Spleen (tissue), 11 donors: ENCODE results near the gene NACC1. TPM values are rescaled to one million over a fixed set of nuclear protein-coding genes. Genes with fewer than 3 reads are reported as not detected.

Experiments
- DNase-seq: peaks from one replicate; pipeline ENCODE4 v3.0.0-alpha.2; 2020
- H3K27ac ChIP-seq, 8 donors: fragments of 200-600 bp; sonication (generic) in 7 of 8; 1 replicate in 4 of 8; 2 replicates in 4 of 8; pipeline versions ENCODE4 v1.5.0 to v1.8.0; 2016 to 2021; ENCODE audit warnings: inconsistent platforms in 4 of 8, mild to moderate bottlenecking in 4 of 8, moderate library complexity in 1 of 8
- H3K27me3 ChIP-seq, 7 donors: fragments of 200-600 bp; sonication (generic) in 6 of 7; replicated peaks in 1 of 7; 1 replicate in 4 of 7; 2 replicates in 3 of 7; pipeline versions ENCODE4 v1.5.0 to v1.8.0; 2016 to 2021; ENCODE audit warnings: inconsistent platforms in 3 of 7, mild to moderate bottlenecking in 1 of 7
- H3K36me3 ChIP-seq, 6 donors: fragments of 200-600 bp; sonication (generic) in 5 of 6; 1 replicate in 4 of 6; 2 replicates in 2 of 6; pipeline versions ENCODE4 v1.5.0 to v1.8.0; 2016 to 2021; ENCODE audit warnings: inconsistent platforms in 2 of 6
- H3K4me1 ChIP-seq, 6 donors: fragments of 200-600 bp; sonication (generic) in 5 of 6; 1 replicate in 3 of 6; 2 replicates in 3 of 6; pipeline versions ENCODE4 v1.5.0 to v1.8.0; 2016 to 2021; ENCODE audit warnings: inconsistent platforms in 3 of 6
- H3K4me3 ChIP-seq, 8 donors: fragments of 200-600 bp; sonication (generic) in 7 of 8; 1 replicate in 4 of 8; 2 replicates in 4 of 8; pipeline versions ENCODE4 v1.5.0 to v1.8.0; 2016 to 2021; ENCODE audit warnings: inconsistent platforms in 4 of 8, mild to moderate bottlenecking in 4 of 8, moderate library complexity in 2 of 8
- H3K9me3 ChIP-seq, 8 donors: fragments of 200-600 bp; sonication (generic) in 7 of 8; 1 replicate in 4 of 8; 2 replicates in 4 of 8; pipeline versions ENCODE4 v1.5.0 to v1.8.0; 2016 to 2021; ENCODE audit warnings: inconsistent platforms in 4 of 8
- POLR2A ChIP-seq, 3 donors: fragments of 450-650 bp; IDR thresholded peaks; one replicate each; pipeline ENCODE4 v1.5.1; 2017; ENCODE audit warnings: antibody characterized with exemption in 3 of 3, mild to moderate bottlenecking in 1 of 3
- POLR2AphosphoS5 ChIP-seq, 3 donors: sonication (generic); formaldehyde crosslinking; IDR thresholded peaks; one replicate each; pipeline ENCODE4 v1.5.1; 2017; ENCODE audit warnings: antibody characterized with exemption in 3 of 3
- WGBS, 5 donors: extraction: QIAGEN DNeasy Blood & Tissue Kit in 3 of 5; methylation state at CpG; one replicate each; pipeline versions ENCODE4 v1.1.5 to v1.1.7; 2013 to 2018; 5-methylcytosine and 5-hydroxymethylcytosine counted together
- intact Hi-C: fragments of 100-400 bp; cut with DNase I; formaldehyde crosslinking; loops from one replicate; pipeline ENCODE4 v1.15.0; 2023; ENCODE audit warnings: low total_unique reads
- polyA plus RNA-seq, 3 donors: library from polyadenylated mRNA; stranded (reverse); fragments of 200-250 nt; gene quantifications; one replicate each; pipeline ENCODE4 v1.2.1, GENCODE V29; 2013
- total RNA-seq, 7 donors: library from RNA; depleted of rRNA in 3 of 7; stranded (reverse); fragments of >200 nt in 3 of 7; fragmentation: NEBNext Ultra II Directional in 4 of 7; extraction: Animal tissue kit (Norgen Biotek cat#: 25700) in 4 of 7; gene quantifications; one replicate each; pipeline versions ENCODE4 v1.1.0 to v1.2.1, GENCODE V29; 2016 to 2021
- TF ChIP-seq, protein P1 (sequence below), 11 experiments: fragments of 200-600 bp in 7 of 11; fragments of 450-650 bp in 4 of 11; sonication (generic) in 4 of 11; IDR thresholded peaks in 8 of 11; conservative IDR thresholded peaks in 3 of 11; 1 replicate in 7 of 11; 2 replicates in 4 of 11; pipeline versions ENCODE4 v1.4.0 to v1.8.0; 2016 to 2021; ENCODE audit warnings: antibody characterized with exemption in 11 of 11, inconsistent platforms in 4 of 11, mild to moderate bottlenecking in 1 of 11
- donor health status: healthy with polysubstance abuse.
- donor health status: DM: no; HTN: no; CAD: no; lungs with moderate emphysema.
- donor health status: DM: no; HTN: no; CAD: no.
- donor health status: Bipolar disorder and iron deficiency.
- donor health status: healthy.
- donor health status: DM: no; HTN: no; CAD: no.
- donor health status: DM: yes; HTN: yes; CAD: no.

NACC1 gene
- total and polyA plus RNA-seq, 10 donors, result 5.5 to 47.0 (median 34.3) TPM

DNA sequence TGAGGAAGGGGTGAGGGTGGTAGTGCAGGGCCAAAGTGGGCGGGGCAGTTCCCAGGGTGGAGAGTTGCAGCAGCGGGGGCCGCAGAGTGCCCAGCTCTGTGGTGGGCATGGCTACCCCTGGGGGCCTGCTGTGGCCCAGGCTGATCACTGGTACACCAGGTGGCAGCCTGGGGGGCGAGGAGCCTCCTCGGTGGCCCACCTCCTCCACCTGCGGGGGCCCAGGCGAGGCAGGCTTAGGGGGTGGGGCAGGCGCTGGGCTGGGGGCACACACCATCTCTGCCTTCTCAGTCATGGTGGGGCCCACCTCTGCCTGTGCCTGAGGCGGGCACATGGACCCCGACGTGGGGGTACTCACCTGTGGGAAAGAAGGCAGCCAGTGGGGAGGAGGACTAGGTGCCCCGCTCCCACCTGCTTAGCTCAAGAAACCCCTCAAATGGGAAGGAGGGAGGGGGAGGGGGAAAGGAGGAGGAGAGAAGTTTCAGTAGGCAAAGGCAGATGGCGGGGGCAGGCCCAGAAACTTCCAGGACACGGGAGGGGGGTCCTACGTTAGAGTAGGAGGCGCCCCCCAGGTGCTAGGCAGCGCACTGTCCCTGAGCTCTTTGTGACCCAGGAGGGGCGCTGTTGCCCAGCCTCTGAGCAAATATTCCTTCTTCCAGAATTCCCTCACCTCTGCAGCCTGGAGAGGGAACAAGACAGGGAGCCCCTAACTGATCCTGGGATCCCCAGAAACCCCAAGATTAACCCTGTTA lies 17.0 kb upstream of the NACC1 start:
- peaks cover 30 to 100% (median 99%) of the 10 kb centered on the region in 6 donors for H3K4me1 ChIP-seq
- whole genome bisulfite sequencing, 5 donors, result 24 to 54% (median 31%) methylated on average over 15 to 18 of the region's 18 CpGs
- peaks cover 0 to 23% (median 3%) of the 10 kb centered on the region in 6 donors for H3K36me3 ChIP-seq
- peaks cover 0 to 31% (median 0%) of the 10 kb centered on the region in 7 donors for H3K27me3 ChIP-seq
- intact Hi-C loops, result loop anchor here (5.0 kb wide), 1 partner anchor 51 kb away; the partner anchor contains the start of genes IER2 and STX10
- peak overlapping the region; percentile 57 to 88 (median 70) for H3K4me3 ChIP-seq
- peak overlapping the region; percentile 96 to 99 (median 97) for H3K27ac ChIP-seq
- no peaks in the 10 kb centered on the region for H3K9me3 ChIP-seq
- DNase-seq, result peak; percentile 87
- TF ChIP-seq POLR2A (IDR thresholded peaks at IDR 0.05) (no peak), POLR2AphosphoS5 (IDR thresholded peaks at IDR 0.05) (no peak)
- TF ChIP-seq, protein P1, sequence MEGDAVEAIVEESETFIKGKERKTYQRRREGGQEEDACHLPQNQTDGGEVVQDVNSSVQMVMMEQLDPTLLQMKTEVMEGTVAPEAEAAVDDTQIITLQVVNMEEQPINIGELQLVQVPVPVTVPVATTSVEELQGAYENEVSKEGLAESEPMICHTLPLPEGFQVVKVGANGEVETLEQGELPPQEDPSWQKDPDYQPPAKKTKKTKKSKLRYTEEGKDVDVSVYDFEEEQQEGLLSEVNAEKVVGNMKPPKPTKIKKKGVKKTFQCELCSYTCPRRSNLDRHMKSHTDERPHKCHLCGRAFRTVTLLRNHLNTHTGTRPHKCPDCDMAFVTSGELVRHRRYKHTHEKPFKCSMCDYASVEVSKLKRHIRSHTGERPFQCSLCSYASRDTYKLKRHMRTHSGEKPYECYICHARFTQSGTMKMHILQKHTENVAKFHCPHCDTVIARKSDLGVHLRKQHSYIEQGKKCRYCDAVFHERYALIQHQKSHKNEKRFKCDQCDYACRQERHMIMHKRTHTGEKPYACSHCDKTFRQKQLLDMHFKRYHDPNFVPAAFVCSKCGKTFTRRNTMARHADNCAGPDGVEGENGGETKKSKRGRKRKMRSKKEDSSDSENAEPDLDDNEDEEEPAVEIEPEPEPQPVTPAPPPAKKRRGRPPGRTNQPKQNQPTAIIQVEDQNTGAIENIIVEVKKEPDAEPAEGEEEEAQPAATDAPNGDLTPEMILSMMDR (IDR thresholded peaks at IDR 0.05 in 8 of 11, conservative IDR thresholded peaks at IDR 0.05 in 3 of 11), result peak in 7 of 11 experiments; percentile 17 to 51 (median 40)

DNA sequence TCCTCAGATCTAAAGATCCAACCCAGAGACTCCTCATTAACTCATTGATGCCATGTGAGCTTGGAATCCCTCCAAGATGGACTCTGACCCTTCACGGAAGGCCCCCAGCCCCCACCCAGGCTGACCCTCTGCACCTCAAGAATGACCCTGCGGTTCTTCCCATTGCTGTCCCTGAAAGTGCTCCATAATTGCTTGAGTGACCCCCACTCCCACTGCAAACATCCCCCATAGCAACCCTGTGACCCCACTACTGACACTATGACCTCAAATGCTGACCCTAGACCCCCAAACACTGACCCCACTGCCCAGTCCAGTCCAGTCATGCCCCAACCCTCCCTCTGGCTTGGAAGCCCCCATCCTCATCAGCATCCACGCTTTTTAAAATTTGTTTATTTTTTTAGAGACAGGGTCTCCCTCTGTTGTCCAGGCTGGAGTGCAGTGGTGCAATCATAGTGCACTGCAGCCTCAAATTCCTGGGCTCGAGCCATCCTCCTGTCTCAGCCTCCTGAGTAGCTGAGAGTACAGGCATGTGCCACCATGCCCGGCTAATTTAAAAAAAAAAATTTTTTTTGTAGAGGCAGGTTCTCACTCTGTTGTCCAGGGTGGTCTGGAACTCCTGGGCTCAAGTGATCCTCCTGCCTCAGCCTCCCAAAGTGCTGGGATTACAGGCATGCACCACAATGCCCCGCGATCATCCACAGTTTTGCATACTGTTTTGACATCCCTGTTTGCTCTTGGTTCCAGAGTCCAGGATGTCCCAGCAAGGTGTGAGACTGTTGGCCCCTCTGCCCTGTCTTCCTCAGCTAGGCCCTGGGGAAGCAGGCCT lies 16.3 kb upstream of the NACC1 start:
- Histone ChIP-seq H3K27ac (peak overlapping the region; percentile 74 to 99 (median 97)), H3K36me3 (peaks cover 0 to 23% (median 3%) of the 10 kb centered on the region in 6 donors), H3K4me3 (peak overlapping the region; percentile 57 to 88 (median 70)), H3K4me1 (peaks cover 30 to 100% (median 97%) of the 10 kb centered on the region in 6 donors), H3K9me3 (no peaks in the 10 kb centered on the region), H3K27me3 (peaks cover 0 to 23% (median 0%) of the 10 kb centered on the region in 7 donors)
- no peak for DNase-seq
- no peak for TF ChIP-seq POLR2A (IDR thresholded peaks at IDR 0.05)
- TF ChIP-seq, protein P1 (IDR thresholded peaks at IDR 0.05 in 8 of 11, conservative IDR thresholded peaks at IDR 0.05 in 3 of 11), result peak in 1 of 11 experiments; percentile 3
- intact Hi-C loops, result loop anchor here (5.0 kb wide), 1 partner anchor 50 kb away; the partner anchor contains the start of genes IER2 and STX10
- 26 to 38% (median 31%) methylated on average over 7 of the region's 7 CpGs for WGBS, 5 donors

DNA sequence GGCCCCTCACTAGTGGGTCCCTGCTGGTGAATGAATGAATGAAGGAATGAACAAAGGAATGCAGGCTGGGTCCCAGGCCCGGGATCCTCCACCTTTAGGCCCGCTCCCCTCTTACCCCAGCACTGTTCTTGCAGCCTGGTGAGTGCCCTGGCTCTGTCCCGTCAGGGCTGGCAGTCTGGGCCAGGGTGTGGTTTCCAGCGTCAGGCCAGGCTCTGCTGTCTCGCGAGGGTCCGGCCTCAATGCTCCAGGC lies 15.7 kb upstream of the NACC1 start:
- DNase-seq, result no peak
- 0 to 11% (median 6%) methylated on average over 7 of the region's 7 CpGs for WGBS, 5 donors
- TF ChIP-seq POLR2AphosphoS5 (IDR thresholded peaks at IDR 0.05), result no peak
- TF ChIP-seq, protein P1 (IDR thresholded peaks at IDR 0.05 in 8 of 11, conservative IDR thresholded peaks at IDR 0.05 in 3 of 11), result no peak
- TF ChIP-seq POLR2A (IDR thresholded peaks at IDR 0.05), result no peak
- Histone ChIP-seq H3K4me1 (peaks cover 30 to 100% (median 93%) of the 10 kb centered on the region in 6 donors), H3K27ac (peak overlapping the region; percentile 74 to 99 (median 97)), H3K9me3 (no peaks in the 10 kb centered on the region), H3K27me3 (peaks cover 0 to 18% (median 0%) of the 10 kb centered on the region in 7 donors), H3K4me3 (peak overlapping the region; percentile 57 to 88 (median 70)), H3K36me3 (peaks cover 0 to 28% (median 6%) of the 10 kb centered on the region in 6 donors)
- intact Hi-C loops, result loop anchor here (5.0 kb wide), 1 partner anchor 50 kb away; the partner anchor contains the start of genes IER2 and STX10
